Duodenal mucosa (tissue), 2 donors: ENCODE data around the gene OLFML3.
"Not testable (repeated sequence)": the region's sequence is repeated elsewhere in the genome, so short reads cannot be mapped to it uniquely, and the experiment has no call there.

Source experiments
- H3K27ac ChIP-seq: one replicate; pipeline ENCODE4 v1.7.0; 2013; ENCODE audit warnings: low read depth, low read length
- H3K27me3 ChIP-seq, 2 donors: one replicate each; pipeline ENCODE4 v1.7.0; 2013; ENCODE audit warnings: low read length in 2 of 2, control low read depth in 1 of 2; ENCODE audit not compliant: insufficient read depth in 2 of 2, control insufficient read depth in 1 of 2
- H3K36me3 ChIP-seq, 2 donors: one replicate each; pipeline ENCODE4 v1.7.0; 2013; ENCODE audit warnings: low read length in 2 of 2, control low read depth in 1 of 2; ENCODE audit not compliant: insufficient read depth in 2 of 2, control insufficient read depth in 1 of 2
- H3K4me1 ChIP-seq, 2 donors: one replicate each; pipeline ENCODE4 v1.7.0; 2013; ENCODE audit warnings: low read length in 2 of 2, control low read depth in 1 of 2; ENCODE audit not compliant: insufficient read depth in 2 of 2, control insufficient read depth in 1 of 2
- H3K4me3 ChIP-seq, 2 donors: one replicate each; pipeline ENCODE4 v1.7.0; 2013; ENCODE audit warnings: low read length in 2 of 2, low read depth in 1 of 2
- H3K9ac ChIP-seq, 2 donors: one replicate each; pipeline ENCODE4 v1.7.0; 2013; ENCODE audit warnings: low read length in 2 of 2, low read depth in 1 of 2
- H3K9me3 ChIP-seq, 2 donors: one replicate each; pipeline ENCODE4 v1.7.0; 2013; ENCODE audit warnings: low read length in 2 of 2, control low read depth in 1 of 2; ENCODE audit not compliant: control insufficient read depth in 1 of 2

The OLFML3 gene

DNA sequence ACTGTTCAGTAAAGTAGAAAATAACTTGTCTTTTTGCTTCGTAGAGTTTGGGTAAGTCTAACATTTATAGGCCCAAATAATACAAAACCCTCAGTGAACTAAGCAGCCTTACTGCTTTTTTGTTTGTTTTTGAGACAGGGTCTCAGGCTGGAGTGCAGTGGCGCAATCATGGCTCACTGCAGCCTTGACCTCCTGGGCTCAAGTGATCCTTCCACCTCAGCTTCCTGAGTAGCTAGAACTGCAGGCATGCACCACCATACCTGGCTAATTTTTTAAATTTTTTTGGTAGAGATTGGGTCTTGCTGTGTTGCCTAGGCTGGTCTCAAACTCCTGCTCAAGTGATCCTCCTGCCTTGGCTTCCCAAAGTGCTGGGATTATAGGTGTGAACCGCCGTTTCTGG lies 31.1 kb upstream of the OLFML3 start:
- not testable (repeated sequence) for H3K27ac ChIP-seq

DNA sequence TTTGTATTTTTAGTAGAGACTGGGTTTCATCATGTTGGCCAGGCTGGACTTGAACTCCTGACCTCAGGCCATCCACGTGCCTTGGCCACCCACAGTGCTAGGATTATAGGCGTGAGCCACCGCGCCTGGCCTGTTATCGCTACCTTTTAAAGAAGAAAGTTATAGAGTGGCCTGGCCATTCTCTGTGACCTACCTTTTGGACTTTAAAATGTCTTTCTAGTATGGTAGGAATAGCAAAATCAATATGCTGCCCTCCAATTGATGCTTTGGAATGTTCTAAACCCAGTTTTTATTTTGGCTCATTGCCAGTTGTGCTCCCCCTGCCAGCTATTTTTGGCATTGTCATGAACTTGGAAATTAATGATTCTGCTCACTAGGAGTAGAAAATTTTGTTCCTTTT lies 30.3 kb upstream of the OLFML3 start:
- Histone ChIP-seq H3K27ac (no peak overlapping the region), H3K4me1 (peaks cover 25% of the 10 kb centered on the region in 2 donors), H3K9ac (no peak overlapping the region), H3K4me3 (no peak overlapping the region), H3K36me3 (peaks cover 5 to 10% of the 10 kb centered on the region in 2 donors), H3K27me3 (no peaks in the 10 kb centered on the region), H3K9me3 (no peaks in the 10 kb centered on the region)

More for the DNA sequence above, 31.1 kb upstream of the OLFML3 start:
- H3K9me3 ChIP-seq, H3K9ac ChIP-seq, H3K27me3 ChIP-seq, H3K4me3 ChIP-seq: not testable (repeated sequence)
- Histone ChIP-seq H3K36me3 (peaks cover 5 to 14% of the 10 kb centered on the region in 2 donors), H3K4me1 (peaks cover 25% of the 10 kb centered on the region in 2 donors)

DNA sequence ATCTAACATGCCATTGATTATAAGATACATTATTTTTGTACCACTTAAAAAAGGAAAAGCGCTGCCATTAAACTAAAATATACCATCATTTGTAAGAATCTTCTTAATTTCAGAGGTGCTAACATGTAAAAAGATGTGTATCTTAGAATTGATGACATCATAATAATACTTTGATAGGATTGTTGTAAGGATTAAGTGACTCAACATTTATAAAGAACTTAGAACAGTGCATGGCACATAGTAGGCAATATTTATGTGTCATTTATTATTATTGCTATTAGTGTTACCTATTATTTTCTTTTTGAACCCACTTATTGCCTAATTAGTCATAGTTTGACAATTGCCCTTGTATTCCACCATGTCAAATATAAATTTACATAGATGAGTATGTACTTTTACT lies 28.4 kb upstream of the OLFML3 start:
- H3K4me3 ChIP-seq, result no peak overlapping the region
- no peak overlapping the region for H3K9ac ChIP-seq
- no peaks in the 10 kb centered on the region for H3K27me3 ChIP-seq
- H3K36me3 ChIP-seq, result peaks cover 0 to 18% of the 10 kb centered on the region in 2 donors
- H3K4me1 ChIP-seq, result peaks cover 23 to 24% of the 10 kb centered on the region in 2 donors
- H3K27ac ChIP-seq, result no peak overlapping the region
- no peaks in the 10 kb centered on the region for H3K9me3 ChIP-seq

DNA sequence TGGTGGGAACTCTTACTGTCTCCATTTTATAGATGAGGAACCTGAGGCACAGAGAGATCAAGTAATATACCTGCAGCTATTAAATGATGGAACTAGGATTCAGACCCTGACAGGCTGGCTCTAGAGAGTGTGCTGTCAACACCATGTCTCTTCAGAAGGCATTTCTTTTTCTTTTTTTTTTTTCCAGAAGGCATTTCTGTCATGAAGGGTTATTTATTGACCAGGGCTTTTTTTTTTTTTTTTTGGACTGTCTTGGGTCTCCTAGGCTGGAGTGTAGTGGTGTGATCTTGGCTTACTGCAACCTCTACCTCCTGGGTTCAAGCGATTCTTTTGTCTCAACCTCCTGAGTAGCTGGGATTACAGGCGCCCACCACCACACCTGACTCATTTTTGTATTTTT lies 27.6 kb upstream of the OLFML3 start:
- Histone ChIP-seq H3K9ac (no peak overlapping the region), H3K36me3 (peaks cover 0 to 23% of the 10 kb centered on the region in 2 donors), H3K27me3 (no peaks in the 10 kb centered on the region), H3K9me3 (no peaks in the 10 kb centered on the region), H3K4me1 (peaks cover 15 to 16% of the 10 kb centered on the region in 2 donors), H3K27ac (no peak overlapping the region), H3K4me3 (no peak overlapping the region)

DNA sequence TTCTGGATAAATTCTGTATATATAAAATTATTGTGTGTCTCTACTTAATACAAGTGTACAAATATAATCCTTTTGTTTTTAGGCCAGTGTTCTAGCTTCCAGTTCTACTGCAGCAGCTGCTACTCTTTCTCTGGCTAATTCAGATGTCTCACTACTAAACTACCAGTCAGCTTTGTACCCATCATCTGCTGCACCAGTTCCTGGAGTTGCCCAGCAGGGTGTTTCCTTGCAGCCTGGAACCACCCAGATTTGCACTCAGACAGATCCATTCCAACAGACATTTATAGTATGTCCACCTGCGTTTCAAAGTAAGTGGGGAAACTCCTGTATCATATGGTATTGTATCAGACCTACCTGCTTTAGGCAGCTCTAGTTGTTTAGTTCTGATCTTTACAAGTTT lies 21.3 kb upstream of the OLFML3 start:
- no peak overlapping the region for H3K27ac ChIP-seq
- no peaks in the 10 kb centered on the region for H3K27me3 ChIP-seq
- no peak overlapping the region for H3K4me3 ChIP-seq
- no peaks in the 10 kb centered on the region for H3K4me1 ChIP-seq
- H3K9me3 ChIP-seq, result no peaks in the 10 kb centered on the region
- peaks cover 19 to 62% of the 10 kb centered on the region in 2 donors for H3K36me3 ChIP-seq
- H3K9ac ChIP-seq, result no peak overlapping the region

DNA sequence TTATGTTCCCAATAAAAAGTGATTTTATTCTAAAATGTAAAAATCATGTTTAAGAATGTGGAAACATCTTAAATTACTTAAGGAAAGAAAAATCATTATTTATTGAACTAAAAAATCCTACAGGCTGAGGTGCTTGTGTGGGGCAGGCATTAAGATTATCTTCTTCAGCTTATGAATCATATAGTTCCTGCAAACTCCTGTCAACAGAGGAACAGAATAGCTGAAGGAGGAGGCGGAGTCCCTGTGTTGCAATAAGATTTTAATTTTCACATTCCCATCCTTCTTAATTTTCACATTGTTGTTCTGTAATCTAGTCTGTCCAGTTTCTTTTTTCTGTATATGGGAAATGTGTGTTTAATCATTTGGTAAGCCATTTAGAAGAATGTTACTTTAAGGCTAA lies 20.6 kb upstream of the OLFML3 start:
- no peak overlapping the region for H3K9ac ChIP-seq
- peaks cover 19 to 69% of the 10 kb centered on the region in 2 donors for H3K36me3 ChIP-seq
- no peaks in the 10 kb centered on the region for H3K27me3 ChIP-seq
- no peaks in the 10 kb centered on the region for H3K4me1 ChIP-seq
- no peaks in the 10 kb centered on the region for H3K9me3 ChIP-seq
- H3K4me3 ChIP-seq, result no peak overlapping the region
- no peak overlapping the region for H3K27ac ChIP-seq

DNA sequence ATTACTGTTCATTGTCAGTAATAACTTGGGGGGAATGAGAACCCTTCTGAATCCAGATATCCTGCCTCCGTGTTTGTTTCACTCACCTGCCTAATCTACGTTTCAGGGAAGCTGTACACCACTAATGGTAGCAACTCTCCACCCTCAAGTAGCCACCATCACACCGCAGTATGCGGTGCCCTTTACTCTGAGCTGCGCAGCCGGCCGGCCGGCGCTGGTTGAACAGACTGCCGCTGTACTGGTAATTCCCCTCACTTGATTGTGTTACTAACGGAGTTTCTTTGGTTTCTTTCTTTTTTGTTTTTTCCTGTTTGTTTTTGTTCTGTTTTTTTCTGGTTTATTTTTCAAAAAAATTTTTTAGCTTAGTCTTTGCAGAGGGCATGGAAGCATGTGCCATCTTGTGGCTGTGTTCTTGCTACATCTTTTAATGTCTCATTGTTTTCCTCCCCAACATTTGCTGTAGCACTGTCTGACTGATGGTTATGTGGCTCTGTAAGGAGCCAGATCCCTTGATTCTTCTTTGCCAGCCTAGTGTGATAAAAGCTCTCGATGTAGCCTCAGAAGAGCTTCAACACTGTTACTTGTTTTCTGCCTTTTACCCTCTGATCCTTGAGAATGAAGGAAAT lies 15.9 kb upstream of the OLFML3 start:
- Histone ChIP-seq H3K27me3 (no peaks in the 10 kb centered on the region), H3K4me3 (no peak overlapping the region), H3K27ac (no peak overlapping the region), H3K36me3 (peaks cover 23 to 72% of the 10 kb centered on the region in 2 donors), H3K4me1 (no peaks in the 10 kb centered on the region), H3K9ac (no peak overlapping the region), H3K9me3 (no peaks in the 10 kb centered on the region)

DNA sequence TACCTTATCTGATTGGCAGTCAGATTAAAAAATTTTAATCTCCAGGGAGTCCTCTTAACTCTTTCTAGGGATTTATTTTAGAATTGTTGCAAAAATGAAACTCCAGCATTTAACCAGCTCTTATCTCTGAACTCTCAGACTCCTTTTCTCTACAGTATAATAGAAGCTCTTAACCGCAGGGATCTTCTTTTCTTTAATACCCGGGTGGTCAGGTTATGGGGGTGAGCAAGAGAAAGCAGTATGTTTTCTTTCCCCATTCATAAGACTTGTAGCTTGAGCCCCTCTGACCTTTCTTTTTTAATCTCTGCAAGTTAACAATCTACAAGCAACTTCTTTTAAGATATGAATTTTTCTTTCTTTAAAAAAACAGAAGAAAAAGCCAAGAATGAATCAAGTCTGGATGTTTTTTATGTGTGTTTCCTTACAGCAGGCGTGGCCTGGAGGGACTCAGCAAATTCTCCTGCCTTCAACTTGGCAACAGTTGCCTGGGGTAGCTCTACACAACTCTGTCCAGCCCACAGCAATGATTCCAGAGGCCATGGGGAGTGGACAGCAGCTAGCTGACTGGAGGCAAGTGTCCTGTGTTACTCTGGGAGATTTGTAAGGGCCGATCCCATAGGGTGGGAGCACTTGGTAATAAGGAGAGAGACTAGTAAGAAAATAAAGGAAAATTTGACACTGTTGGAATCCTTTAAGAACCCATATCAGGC lies 13.4 kb upstream of the OLFML3 start:
- H3K4me1 ChIP-seq, result no peaks in the 10 kb centered on the region
- no peaks in the 10 kb centered on the region for H3K27me3 ChIP-seq
- H3K36me3 ChIP-seq, result peaks cover 39 to 80% of the 10 kb centered on the region in 2 donors
- no peak overlapping the region for H3K27ac ChIP-seq
- no peak overlapping the region for H3K9ac ChIP-seq
- H3K9me3 ChIP-seq, result no peaks in the 10 kb centered on the region
- H3K4me3 ChIP-seq, result no peak overlapping the region

DNA sequence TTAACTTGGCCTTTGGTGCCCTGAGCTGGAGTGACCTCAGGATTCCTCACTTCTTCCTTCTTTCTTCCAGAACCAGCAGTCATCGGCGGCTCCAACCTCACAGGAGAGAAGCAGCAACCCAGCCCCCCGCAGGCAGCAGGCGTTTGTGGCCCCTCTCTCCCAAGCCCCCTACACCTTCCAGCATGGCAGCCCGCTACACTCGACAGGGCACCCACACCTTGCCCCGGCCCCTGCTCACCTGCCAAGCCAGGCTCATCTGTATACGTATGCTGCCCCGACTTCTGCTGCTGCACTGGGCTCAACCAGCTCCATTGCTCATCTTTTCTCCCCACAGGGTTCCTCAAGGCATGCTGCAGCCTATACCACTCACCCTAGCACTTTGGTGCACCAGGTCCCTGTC lies 6.3 kb upstream of the OLFML3 start:
- no peaks in the 10 kb centered on the region for H3K9me3 ChIP-seq
- H3K36me3 ChIP-seq, result peaks cover 48 to 62% of the 10 kb centered on the region in 2 donors
- H3K27me3 ChIP-seq, result no peaks in the 10 kb centered on the region
- H3K27ac ChIP-seq, result no peak overlapping the region
- H3K4me1 ChIP-seq, result peaks cover 12 to 16% of the 10 kb centered on the region in 2 donors
- H3K4me3 ChIP-seq, result no peak overlapping the region
- no peak overlapping the region for H3K9ac ChIP-seq

DNA sequence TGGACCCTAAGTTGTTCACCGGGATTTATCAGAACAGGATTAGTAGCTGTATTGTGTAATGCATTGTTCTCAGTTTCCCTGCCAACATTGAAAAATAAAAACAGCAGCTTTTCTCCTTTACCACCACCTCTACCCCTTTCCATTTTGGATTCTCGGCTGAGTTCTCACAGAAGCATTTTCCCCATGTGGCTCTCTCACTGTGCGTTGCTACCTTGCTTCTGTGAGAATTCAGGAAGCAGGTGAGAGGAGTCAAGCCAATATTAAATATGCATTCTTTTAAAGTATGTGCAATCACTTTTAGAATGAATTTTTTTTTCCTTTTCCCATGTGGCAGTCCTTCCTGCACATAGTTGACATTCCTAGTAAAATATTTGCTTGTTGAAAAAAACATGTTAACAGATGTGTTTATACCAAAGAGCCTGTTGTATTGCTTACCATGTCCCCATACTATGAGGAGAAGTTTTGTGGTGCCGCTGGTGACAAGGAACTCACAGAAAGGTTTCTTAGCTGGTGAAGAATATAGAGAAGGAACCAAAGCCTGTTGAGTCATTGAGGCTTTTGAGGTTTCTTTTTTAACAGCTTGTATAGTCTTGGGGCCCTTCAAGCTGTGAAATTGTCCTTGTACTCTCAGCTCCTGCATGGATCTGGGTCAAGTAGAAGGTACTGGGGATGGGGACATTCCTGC lies 3.9 kb upstream of the OLFML3 start:
- peaks cover 15 to 20% of the 10 kb centered on the region in 2 donors for H3K4me1 ChIP-seq
- no peaks in the 10 kb centered on the region for H3K9me3 ChIP-seq
- peak overlapping the region in 1 of 2 donors; percentile 8 for H3K9ac ChIP-seq
- H3K4me3 ChIP-seq, result no peak overlapping the region
- H3K27ac ChIP-seq, result no peak overlapping the region
- no peaks in the 10 kb centered on the region for H3K27me3 ChIP-seq
- H3K36me3 ChIP-seq, result peaks cover 27 to 38% of the 10 kb centered on the region in 2 donors
